ENCODE results near the gene ADAM12.

ADAM12 gene

DNA sequence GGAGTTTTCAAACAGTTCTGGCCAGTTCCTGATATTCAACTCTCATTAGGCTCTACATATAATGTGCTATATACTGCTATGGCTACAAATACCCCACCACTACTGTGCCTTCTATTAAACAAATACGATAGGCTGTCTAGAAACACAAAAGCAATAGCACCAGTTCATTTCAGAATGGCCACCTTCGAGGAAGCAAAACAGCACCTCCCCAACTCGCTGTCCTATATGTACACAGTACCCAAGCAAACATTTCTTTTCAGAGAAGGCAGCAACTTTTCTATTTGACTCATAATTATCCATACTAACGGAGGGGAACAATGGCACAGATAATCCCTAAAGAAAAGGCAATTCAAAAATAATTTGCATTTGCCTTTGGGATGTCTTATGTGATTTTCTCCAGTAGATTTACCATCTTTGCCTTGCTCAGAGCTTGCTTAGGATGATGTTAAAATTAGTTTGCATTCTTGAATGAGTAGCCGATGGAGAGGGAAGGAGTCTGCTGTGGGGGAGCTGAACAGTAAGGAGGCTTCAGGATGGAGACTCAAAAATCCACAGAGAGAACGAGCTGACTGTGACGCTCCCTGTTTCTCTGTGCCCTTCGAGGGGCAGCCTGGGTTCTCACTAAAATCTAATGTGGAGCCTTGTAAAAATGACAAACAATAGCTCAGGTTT, 273.3 kb downstream of the ADAM12 start:
- DNase-seq (ENCODE audit: low read depth) = no peak

DNA sequence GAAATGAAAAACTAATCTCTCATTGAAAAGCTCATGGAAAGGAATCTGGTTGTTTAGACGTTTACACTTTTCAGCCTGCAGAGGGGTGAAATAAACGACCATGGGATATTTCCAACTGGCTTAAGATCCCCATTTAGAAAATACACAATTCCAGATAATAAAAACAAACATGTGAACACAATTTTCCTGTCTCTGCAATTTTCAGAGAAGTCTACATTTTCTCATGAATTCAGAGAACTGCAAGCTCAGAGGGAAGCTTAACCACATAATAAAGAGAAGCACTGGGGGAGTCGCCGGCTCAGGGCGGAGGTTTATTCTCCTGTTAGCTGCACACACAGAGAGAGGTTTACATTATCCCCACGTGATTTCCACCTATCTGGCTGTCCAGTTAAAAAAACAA, 276.8 kb downstream of the ADAM12 start:
- DNase-seq (ENCODE audit: low read depth) = no peak

DNA sequence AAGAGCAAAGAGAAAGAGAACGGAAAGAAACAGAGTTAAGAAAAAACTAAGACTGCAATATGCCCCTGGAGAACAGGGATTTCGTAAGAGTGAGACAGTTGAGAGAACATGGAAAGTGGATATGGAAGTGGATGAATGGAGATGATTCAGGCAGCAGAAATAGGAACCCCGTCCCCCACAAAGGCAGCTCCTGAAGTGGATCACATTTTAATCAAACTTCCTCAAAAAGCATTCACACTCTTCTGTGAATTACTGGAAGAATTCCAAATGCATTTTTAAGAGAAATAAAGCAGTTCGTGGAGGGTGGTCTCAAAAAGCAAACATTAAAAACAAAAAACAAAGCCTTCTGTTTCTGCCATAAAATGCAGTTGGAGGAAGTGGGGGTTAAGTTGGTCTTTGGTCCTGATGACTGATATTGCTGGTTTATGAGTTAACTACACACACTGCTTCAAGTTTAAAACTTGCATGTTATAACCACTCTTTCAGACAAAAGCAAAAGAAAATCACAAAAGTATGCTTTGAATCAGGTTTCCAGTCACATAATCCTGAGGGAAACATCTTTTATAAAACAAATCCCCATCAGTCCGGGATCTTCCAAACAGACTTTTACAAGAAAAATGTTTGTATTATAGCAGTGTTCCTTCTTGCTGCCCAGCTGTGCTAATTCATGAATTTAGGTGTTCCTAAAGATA, 277.6 kb downstream of the ADAM12 start:
- no peak for DNase-seq (ENCODE audit: low read depth)

- no peak for DNase-seq (ENCODE audit: low read depth)
Measured at GRCh38 chr10:126109893-126110292, 278.4 kb downstream of the ADAM12 start.

- no peak for DNase-seq (ENCODE audit: low read depth)
Measured at GRCh38 chr10:126108693-126109092, 279.6 kb downstream of the ADAM12 start.

DNA sequence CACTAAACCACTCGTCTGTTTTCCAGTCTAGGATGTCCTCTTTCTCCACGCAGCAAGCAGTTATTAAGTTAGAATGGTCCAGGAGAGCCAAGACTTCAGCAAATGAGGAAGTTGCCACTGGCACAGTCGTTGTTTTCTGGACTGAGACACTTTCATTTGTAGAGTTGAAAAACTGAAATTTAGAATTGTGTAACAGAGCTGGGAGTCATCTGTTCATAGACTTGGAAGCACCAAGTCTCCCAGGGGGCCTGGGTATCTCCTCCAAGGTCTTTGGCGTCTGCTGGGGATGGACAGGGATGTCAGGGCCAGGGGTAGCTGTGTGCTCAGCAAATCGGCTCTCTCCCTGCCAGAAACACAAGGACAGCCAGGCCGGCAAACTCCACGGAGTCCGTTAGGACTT, 283.5 kb downstream of the ADAM12 start:
- no peak for DNase-seq (ENCODE audit: low read depth)

GRCh38 chr10:126102636-126103035, 285.6 kb downstream of the ADAM12 start:
- DNase-seq (ENCODE audit: low read depth) = no peak

DNA sequence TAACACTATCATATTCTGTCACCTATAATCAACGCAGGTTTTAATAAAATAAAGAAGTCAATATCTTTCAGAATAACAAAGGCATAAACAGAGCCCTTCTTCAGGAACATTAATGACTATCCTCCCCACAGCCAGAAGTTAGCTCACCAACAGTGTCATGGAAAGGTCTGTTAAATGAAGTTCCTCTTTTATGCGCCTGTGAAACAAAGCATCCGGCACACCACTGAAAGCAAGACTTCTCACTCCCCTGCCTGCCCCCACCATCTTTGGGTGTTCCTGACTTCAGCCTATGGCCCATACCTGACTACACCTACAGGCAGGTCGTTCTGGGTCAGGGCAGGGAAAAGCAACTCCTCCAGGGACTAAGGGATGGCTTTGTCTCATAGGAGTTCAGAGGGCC, 286.5 kb downstream of the ADAM12 start:
- DNase-seq (ENCODE audit: low read depth) = no peak

DNA sequence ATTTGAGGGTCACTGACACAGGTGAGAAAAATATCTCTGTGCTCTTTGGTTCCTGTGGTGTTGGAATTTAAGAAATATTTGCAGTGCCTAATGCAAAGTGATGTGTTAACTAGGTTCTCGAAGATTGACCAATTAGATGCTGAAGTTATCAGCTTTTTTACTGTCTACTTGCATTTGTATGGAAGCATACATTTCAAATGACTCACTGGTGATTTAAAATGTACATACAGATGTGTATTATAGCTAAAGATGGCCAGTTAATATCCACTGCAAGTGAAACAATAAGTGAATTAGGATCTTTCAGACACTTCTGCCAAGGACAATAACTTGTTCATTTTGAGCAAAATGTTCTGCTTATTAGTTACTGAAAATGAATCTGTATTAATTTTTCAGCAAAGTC, 287.0 kb downstream of the ADAM12 start:
- DNase-seq (ENCODE audit: low read depth) = no peak

DNA sequence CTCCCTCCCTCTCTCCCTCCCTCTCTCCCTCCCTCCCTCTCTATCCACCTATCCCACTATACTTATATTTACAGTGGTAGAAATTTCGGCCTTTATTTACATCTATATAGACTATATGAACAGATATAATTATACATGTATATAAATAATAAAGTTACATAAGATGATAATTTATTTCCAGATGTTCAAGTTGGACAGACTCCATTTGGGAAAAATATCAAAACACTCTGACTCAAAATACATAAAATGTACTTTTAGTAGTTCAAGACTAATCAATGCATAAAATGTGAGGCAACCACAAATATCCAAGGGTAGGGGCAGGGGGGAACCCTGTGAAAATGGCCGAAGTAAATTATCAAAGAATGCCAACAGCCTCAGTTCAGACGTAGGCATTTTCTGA, 288.9 kb downstream of the ADAM12 start:
- DNase-seq (ENCODE audit: low read depth) = no peak

DNA sequence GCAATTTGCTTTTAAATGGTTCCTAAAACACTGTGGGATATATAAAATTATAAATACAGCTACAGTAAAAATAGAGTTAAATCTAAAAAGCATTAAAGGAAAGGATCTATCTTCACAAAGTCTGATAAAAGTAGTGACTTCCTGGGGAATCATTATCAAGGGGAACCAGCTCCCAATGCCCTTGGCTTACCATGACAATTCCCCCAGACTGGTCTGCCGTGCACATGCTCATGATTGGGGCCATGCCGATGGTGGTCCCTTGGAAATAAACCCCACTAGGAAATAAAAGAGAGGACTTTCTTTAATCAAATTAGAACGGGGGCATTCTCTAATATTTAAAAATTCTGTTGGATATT, 290.1 kb downstream of the ADAM12 start:
- no peak for DNase-seq (ENCODE audit: low read depth)

- DNase-seq (ENCODE audit: low read depth) = no peak
Measured at GRCh38 chr10:126097558-126098225, 290.6 kb downstream of the ADAM12 start.

GRCh38 chr10:126094537-126094936, 293.7 kb downstream of the ADAM12 start:
- no peak for DNase-seq (ENCODE audit: low read depth)

DNA sequence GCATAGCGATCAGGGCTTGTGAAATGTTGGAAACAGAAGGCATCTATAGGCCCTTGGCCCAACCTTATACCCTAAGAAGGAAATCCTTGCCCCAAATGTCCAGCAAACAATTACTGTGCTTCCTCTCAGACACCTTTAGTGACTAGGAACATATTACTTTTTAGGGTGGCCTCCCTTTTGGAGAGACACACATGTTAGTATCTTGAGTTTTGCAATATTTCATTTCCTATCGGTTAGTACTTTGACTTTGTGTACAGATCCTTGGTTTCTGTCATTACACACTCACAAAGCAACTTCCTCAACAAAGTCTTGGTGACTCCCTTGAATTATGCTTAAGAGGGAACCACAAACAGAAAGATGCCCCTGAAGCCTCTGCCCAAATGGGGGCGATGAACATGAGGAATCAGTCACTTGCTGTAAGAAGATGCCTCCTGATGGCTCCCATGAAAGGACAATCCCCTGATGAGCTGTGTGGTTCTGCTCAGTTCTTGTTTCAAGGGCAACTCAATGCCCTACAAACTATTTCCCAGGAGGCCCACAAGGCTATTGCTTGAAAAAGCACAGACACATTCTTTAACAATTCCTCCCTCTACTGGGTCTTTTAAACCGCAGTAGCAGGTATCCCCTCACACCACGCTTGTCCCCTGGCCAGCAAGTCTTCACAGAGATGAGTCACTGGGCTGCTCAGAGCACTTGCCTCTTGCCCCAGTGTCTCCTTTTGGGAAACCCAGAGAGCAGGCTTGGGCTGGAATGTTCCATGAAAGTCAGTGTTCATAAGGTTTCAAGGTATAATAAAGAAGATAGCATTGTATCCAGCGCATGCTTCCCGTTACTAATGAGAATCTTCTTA, 295.7 kb downstream of the ADAM12 start:
- DNase-seq (ENCODE audit: low read depth) = no peak

DNA sequence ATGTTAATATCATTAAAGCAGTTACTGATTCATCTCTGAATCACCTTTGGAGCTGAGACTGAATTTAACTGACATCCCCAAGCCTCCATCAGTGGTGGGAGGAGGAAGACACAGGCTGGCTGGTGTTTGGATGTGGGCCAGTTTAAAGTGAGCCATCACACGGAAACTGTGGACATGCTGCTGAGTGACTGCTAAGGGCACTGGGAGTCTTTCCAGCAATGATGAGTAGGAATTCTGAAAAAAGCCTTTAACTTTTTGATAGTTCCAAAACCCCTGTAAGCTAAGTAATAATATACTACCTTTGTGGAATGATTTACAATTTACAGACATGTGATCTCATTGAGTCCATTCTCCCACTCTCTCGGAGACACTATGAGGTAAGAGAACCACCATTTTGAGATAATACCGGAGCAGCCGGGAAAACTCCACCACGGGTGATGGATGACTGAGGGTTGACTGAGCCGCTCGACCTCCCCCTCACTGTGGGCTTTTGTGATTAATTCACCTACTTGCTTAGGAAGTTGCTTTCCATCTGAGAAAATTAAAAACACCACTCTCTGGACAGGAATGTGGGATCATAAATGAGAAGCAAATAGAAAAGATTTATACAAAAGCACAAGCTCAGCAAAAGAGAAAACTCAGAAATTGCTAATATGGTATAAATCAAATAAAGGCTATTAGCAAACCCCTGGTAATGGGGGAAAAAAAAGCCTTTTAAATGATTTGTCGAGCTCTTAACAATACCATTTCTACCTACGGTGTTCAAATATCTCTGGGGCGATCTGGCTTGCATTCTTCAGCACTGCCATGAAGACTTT, 297.2 kb downstream of the ADAM12 start:
- DNase-seq (ENCODE audit: low read depth) = no peak

DNA sequence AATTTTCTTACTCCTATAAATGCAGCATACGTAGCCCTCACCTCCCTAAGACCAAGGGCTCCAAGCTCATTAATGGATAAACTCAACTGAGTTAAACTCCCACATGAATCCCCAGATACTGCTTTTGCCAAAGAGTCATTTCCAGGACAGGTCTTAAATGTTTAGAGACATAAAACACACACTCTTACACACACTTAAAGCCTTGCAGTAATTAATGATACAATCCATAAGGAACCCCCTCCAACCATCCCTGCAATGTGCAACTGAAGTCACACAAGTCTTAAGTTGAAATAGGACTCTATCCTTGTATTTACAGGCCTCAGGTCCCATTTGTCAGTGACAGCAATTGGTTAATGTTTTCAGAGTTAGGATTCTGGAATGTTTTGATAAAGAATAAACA, 297.8 kb downstream of the ADAM12 start:
- DNase-seq (ENCODE audit: low read depth) = no peak

DNA sequence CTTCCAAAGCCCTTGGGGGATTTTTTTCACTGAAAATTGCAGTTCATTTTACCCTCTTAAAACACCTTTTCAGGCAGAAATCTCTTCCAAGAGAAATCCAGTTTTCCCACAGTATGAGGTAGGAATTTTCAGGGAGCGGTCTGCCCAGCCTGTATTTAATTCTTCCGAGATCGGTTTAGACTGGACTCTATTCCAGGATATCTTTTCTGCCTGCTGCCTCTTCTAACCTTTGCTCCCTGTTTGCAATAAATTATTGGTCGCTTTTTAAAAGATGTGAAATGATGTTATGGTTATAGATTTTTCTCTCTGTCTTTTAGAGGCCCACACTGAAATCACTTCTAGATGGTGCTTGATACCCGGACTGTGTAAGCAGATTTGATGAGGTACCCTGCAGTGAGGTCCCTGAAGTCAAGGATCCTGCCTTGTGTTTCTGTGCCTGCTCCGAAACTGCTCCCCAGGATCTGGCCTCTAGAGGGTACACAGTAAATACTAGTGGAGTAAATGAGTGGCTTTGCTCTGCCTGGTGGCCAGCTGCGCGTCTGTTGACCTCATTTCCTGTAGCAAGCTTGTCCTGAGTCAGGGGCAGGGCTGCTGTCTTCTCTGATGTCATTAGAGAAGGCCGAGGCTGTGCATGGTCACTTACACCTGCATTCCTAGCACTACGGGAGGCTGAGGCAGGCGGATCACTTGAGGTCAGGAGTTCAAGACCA, 300.3 kb downstream of the ADAM12 start:
- no peak for DNase-seq (ENCODE audit: low read depth)

DNA sequence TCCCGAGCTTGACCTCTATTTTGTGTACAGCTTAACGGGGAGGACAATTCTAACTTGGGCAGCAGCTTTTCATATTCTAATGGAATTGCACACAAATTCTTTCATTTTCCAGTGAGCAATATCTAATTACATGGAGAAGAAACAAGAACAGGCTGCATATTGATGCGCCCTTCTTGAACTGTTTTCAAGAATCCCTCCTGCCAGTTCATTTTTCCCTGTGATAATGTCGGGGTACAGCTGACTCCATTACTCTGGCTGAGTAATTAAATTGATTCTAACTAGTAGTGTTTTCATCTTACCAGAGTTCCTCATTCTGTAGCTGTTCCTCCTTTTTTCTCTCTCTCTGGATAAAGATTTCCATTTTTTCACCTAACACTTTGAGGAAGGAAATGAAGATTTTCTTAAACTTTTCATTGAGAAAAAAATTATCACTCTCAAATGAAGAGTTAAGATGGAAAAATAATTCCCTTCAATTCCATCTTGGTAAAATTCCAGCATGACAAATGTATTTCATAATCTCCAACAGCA, 301.1 kb downstream of the ADAM12 start:
- no peak for DNase-seq (ENCODE audit: low read depth)

- DNase-seq (ENCODE audit: low read depth) = no peak
Measured at GRCh38 chr10:126085806-126086205, 302.5 kb downstream of the ADAM12 start.

DNA sequence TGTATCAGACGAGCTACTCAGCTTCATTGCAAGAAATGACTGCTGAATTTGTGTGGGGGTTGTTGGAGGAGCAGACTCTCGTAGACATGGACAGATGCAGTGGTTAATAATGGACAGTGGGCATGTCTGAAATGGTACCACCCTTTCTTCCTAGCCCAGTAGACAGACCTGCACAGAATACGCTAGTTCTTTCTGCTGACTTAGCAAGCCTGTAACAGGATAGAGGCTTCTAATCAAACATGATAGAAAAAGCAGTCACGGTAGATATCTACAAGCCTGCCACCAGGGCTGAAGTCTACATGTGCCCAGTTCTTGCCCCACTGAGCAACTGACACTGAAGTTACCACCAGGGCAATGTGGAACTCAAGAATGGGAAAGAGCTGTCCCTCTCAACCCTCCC, 303.9 kb downstream of the ADAM12 start:
- no peak for DNase-seq (ENCODE audit: low read depth)

DNA sequence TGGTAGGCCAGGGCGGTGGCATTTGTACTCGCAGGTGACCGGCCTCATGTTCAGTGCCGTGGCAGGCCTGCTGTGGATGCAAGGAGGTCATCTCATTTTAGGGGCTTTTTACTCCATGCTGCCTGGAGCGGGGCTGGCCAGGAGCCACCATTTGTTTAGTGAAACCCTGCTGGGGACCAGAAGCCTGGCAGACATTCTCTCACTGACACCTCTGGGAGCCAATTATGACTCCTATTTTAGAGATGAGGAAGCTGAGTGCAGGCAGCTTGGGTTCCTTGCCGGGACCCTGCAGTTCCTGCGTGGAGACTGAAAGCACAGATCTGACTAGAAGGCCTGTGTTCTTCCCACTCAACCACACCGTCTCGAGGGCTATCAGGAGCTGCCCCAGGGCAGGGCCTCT, 305.3 kb downstream of the ADAM12 start:
- DNase-seq (ENCODE audit: low read depth) = no peak

All from stimulated activated CD8-positive, alpha-beta memory T cell treated with anti-CD3 and anti-CD28 coated beads, Interleukin-4, amount 100 ng/mL, for 24 hours (primary cell).